ENCODE measurements around the gene C1QTNF8.

DNA sequence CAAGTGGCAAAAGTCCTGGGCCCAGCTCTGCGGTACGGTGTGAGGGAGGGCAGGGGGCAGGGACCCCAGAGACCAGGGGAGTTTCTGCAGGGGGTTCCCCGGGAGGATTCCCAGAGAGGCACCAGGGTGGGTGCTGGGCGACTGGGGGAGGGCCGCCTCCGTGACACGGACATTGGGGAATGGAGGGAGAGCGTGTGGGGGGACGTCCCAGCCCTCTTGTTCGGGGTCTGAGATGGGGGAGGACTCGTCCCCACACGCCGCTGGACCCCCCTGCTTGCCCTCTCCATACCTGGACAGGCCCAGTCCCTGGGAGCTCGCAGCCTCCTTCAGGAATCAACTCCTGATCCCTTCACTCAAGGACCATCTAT lies 26.3 kb upstream of the C1QTNF8 start:
- TF ChIP-seq EZH2 (IDR thresholded peaks at IDR 0.05; ENCODE audit: low read depth): no peak
- TF ChIP-seq, protein P1, sequence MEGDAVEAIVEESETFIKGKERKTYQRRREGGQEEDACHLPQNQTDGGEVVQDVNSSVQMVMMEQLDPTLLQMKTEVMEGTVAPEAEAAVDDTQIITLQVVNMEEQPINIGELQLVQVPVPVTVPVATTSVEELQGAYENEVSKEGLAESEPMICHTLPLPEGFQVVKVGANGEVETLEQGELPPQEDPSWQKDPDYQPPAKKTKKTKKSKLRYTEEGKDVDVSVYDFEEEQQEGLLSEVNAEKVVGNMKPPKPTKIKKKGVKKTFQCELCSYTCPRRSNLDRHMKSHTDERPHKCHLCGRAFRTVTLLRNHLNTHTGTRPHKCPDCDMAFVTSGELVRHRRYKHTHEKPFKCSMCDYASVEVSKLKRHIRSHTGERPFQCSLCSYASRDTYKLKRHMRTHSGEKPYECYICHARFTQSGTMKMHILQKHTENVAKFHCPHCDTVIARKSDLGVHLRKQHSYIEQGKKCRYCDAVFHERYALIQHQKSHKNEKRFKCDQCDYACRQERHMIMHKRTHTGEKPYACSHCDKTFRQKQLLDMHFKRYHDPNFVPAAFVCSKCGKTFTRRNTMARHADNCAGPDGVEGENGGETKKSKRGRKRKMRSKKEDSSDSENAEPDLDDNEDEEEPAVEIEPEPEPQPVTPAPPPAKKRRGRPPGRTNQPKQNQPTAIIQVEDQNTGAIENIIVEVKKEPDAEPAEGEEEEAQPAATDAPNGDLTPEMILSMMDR (conservative IDR thresholded peaks at IDR 0.05): no peak

All from PC-9 (cell line).